Femur (tissue), 1 donor: ENCODE results near the gene NCK1.

Experiments used
- DNase-seq: peaks from one replicate; pipeline ENCODE4 v3.0.0-alpha.2; 2017

NCK1 gene

GRCh38 chr3:136910697-136911096 lies 48.7 kb downstream of the NCK1 start:
- DNase-seq, result no peak

- no peak for DNase-seq
These were observed 51.2 kb downstream of the NCK1 start for GRCh38 chr3:136913168-136913567.

DNA sequence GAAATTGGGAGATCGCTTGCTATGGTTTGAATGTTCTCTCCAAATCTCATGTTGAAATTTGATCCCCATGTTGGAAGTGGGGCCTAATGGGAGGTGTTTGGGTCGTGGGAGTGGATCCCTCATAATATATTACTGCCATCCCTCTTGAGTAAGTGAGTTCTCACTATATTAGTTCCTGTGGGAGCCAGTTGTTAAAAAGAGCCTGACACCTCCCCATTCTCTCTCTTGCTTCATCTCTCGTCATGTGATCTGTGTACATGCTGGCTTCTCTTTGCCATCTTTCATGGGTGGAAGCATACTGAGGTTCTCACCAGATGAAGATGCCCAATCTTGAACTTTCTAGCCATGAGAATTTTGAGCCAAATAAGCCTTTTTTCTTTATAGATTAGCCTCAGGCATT lies 52.7 kb downstream of the NCK1 start:
- no peak for DNase-seq

GRCh38 chr3:136916223-136916622 lies 54.2 kb downstream of the NCK1 start:
- no peak for DNase-seq

DNA sequence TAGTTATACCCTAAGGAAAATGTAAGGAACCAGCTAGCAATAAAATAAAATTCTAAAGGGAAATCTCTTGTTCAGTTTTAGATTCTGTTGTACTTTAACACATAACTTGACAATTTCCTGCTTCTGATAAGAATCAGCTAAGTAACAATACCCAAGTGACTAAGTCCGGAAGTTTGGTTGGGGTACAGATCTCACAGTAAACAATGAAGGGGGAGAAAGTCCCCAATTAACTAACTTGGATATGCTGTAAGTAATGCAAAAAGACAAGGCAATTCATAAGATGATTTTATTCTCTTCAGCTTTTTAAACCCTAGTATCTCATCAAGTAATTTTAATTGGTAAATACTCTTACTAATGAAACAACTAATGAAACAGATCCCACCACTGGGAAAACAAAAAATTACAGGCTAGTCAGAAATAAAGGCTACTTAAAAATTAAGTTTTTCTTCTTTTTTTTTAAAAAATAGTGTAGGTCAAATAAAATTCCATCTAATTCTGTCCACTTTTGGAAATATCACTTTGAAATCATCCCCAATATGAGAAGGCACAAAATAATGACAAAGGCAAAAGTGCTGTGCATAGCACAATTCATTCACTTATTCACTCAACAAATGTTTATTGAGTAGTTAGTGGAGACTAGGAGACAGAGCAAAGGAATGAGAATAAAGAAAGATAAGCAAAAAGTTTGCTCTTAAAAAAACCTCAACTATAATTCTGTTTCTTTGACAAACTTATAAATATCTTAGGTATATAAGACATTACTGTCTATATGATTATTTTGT lies 58.0 kb downstream of the NCK1 start:
- DNase-seq, result no peak

DNA sequence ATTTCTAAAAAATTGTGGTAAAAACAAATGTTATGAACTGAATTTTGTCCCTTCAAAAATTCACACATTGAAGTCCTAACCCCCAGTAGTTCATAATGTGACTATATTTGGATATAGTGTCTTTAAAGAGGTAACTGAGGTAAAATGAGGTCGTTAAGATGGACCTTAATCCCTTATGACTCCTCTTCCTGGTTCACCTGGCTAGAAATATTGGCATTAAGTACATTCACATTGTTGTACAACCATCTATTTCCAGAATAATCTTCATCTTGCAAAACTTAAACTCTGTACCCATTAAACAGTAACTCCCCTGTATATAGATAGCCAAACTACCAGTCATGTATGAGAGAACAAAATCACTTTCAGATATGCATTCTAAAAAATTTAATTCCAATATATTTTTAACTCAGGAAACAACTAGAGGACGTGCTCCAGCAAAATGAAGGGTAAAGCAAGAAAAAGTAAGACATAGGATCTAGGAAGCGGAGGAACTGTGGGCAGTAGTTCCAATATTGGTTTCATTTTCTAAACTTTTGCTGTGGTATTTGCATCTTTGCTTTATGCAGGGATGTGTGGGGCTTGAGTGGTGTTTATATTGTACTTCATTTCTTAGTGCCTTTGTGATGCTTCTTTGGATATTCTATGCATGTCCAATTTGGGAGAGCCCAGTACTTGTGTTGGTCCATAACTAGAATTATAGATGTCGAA lies 59.0 kb downstream of the NCK1 start:
- DNase-seq, result no peak

DNA sequence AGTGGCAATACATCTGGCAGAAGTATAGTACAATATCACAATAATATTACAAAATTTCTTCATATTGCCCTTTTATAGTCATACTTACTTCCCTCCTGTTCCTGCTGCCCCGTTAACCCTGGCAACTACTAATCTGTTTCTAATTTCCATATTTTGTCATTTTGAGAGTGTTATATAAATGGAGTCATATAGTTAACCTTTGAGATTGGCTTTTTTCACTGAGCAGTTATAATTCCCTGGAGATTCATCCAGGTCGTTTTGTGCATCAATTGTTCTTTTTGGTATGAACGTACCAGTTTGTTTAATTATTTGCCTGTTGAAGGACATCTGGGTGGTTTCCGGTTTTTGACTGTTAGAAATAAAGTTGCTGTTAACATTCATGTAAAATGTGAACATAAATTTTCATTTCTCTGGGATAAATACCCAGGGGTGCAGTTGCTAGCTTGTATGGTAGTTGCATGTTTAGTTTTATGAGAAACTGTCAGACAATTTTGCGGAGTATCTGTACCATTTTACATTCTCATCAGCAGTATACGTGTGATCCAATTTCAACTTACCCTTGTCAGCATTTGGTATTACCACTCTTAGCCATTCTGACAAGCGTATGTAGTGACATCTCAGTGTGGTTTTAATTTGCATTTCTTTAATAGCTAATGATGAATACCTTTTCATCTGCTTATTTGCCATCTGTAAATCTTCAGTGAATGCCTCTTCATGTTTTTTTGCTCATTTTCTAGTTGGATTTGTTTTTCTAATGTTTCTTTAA lies 63.6 kb downstream of the NCK1 start:
- no peak for DNase-seq

DNA sequence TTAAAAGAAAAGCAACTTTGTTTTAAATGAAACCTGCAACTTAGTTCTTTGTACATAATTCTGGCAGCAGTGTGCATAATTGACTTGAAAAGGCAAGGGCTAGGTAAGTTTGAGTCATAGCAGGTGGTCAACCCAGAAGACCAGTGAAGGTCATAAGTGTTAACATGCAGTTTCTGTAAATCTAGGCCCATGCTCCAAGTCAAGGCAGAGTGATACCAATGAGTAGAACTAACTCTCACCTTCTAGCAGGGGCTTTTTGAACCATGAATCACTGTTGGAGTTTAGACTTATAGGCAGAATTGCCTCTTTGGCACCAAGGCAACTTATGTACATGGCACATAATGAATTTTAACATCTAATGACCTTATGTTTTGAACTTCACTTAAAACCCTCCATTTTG lies 66.2 kb downstream of the NCK1 start:
- no peak for DNase-seq

- DNase-seq, result peak; percentile 63
These were observed 68.1 kb downstream of the NCK1 start for GRCh38 chr3:136929977-136930670.

DNA sequence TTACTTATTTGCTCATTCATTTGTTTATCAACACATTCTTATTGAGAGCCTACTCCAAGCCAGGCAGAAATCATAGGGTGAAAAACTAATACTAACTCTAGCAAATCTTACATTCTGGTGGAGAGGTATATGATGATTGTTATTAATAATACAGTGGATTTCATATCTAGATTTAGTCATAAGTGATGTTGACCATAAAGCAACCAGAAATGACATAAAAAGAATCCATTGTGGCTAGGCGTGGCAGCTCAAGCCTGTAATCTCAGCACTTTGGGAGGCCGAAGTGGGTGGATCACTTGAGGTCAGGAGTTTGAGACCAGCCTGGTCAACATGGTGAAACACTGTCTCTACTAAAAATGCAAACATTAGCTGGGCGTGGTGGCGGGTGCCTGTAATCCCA lies 69.6 kb downstream of the NCK1 start:
- DNase-seq, result no peak

- no peak for DNase-seq
These were observed 70.5 kb downstream of the NCK1 start for GRCh38 chr3:136932523-136932922.

GRCh38 chr3:136932978-136933772 lies 71.2 kb downstream of the NCK1 start:
- DNase-seq, result no peak

GRCh38 chr3:136937175-136937574 lies 75.2 kb downstream of the NCK1 start:
- no peak for DNase-seq

GRCh38 chr3:136937851-136938250 lies 75.8 kb downstream of the NCK1 start:
- no peak for DNase-seq

- DNase-seq, result no peak
These were observed 76.3 kb downstream of the NCK1 start for GRCh38 chr3:136938334-136938733.

GRCh38 chr3:136939489-136939888 lies 77.5 kb downstream of the NCK1 start:
- DNase-seq, result no peak

DNA sequence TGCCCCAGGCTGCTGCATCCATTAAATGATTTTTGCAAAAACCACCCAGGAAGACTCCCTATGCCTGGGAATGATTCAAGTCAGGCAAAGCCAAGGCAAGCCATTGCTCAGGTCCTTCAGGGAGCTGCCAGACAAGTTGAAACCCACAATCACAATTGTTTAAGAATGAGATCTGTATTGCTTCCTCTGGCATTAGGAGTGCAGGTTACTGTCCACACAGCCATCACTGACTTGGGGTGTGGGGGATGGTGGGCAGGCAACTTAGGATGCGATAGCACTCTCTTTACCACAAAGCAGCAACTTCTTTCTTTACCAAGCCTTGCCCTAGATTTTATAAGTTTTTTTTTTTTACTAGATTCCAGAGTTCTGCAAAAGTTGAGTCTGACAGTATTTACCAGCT lies 80.8 kb downstream of the NCK1 start:
- no peak for DNase-seq

GRCh38 chr3:136943436-136943835 lies 81.4 kb downstream of the NCK1 start:
- no peak for DNase-seq

GRCh38 chr3:136946978-136947377 lies 85.0 kb downstream of the NCK1 start:
- no peak for DNase-seq

DNA sequence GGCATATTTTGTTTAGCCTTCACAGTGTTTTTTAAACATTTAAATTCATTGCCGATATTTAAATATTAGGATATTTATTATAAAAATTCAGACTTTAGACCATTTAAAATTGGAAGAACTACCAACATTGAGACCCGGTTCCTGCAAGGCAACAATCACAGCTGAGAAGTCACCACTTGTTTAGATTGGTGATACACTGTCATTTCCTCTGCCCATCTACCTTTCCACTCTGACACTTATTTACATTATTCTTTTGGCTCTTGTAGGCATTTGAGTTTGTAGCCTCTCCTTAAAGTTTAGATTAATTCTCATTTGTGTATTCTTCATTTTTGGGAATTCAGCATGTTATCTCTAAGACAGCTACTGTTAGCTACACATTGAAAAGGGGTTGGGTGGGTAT lies 85.5 kb downstream of the NCK1 start:
- no peak for DNase-seq

DNA sequence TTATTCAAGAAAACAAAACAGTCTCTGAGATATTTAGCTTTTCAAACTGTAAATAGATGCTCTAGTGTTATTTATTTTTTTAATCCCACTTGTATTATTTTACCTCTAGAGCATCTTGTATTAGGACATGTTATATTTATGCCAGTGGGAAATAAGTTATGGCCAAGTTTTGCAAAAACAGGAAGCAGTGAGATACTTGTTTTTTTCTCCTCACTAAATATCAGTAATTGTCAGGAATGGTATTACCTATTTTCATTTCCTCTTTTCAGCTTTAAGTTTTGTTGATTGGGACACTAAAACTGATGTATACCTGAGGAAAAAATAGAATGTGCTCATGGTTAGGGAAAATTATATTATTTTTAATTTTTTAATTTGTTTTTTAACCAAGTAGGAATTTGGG lies 87.1 kb downstream of the NCK1 start:
- no peak for DNase-seq

GRCh38 chr3:136949708-136950107 lies 87.7 kb downstream of the NCK1 start:
- no peak for DNase-seq
